ENCODE results near the gene COL9A3.

DNA sequence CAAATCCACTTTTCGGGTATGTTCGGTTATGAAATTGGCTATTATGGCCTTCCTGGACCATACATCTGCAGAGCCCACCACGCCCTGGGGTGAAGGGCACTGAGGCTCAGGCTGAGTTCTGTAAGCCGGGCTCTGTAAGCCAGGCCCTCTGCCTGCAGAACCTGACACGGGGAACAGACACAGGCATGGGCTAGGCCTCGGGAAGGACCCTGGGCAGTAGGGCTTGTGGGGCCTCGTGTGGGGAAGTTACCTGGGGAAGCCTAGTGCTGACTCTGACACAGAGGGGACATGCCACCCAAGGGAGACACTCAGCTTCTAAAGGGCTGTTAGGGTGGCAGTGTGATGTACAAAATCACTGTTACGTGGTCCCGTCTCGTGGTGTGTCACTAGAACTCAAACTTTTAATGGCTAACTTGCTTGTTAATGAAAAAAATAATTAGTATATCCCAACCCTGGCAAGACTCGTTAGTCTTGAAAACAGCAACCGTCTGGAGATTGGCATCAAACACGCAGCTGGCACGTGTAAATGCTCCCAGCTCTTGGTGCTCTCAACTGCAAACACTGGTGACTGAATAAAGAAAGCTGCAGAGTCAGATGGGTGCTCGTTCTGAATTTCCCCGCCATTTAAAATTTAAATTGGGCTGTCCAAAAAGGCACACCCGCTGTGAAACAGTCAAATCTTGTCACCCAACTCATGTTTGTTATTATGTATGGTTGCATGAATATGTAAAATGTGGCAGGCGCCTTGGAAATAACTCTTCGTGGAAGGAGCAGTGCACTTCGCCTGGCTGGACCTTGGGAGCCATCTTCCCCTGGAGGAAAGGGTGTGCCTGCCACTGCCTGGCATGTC lies 68.4 kb downstream of the COL9A3 start:
- TF ChIP-seq, protein P1, sequence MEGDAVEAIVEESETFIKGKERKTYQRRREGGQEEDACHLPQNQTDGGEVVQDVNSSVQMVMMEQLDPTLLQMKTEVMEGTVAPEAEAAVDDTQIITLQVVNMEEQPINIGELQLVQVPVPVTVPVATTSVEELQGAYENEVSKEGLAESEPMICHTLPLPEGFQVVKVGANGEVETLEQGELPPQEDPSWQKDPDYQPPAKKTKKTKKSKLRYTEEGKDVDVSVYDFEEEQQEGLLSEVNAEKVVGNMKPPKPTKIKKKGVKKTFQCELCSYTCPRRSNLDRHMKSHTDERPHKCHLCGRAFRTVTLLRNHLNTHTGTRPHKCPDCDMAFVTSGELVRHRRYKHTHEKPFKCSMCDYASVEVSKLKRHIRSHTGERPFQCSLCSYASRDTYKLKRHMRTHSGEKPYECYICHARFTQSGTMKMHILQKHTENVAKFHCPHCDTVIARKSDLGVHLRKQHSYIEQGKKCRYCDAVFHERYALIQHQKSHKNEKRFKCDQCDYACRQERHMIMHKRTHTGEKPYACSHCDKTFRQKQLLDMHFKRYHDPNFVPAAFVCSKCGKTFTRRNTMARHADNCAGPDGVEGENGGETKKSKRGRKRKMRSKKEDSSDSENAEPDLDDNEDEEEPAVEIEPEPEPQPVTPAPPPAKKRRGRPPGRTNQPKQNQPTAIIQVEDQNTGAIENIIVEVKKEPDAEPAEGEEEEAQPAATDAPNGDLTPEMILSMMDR (IDR thresholded peaks at IDR 0.05; ENCODE audit: low read length): no peak
- no peak for TF ChIP-seq EZH2 (optimal IDR thresholded peaks at IDR 0.05; ENCODE audit: low read depth, low read length)

All from MM.1S (cell line).